Activated CD8-positive, alpha-beta memory T cell treated with anti-CD3 and anti-CD28 coated beads, Interleukin-2, amount 10 ng/mL, durations not matched to agents 7 days and 5 days (primary cell): ENCODE data around the gene PGGT1B. TPM values are rescaled to one million over a fixed set of nuclear protein-coding genes. Genes with fewer than 3 reads are reported as not detected.
"Not testable (repeated sequence)": the region's sequence is repeated elsewhere in the genome, so short reads cannot be mapped to it uniquely, and the experiment has no call there.

Experiments
- ATAC-seq: fragments of 150-1000 bp; cut with Tn5 transposase; one replicate; pipeline ENCODE4 v1.10.0; 2021; ENCODE audit warnings: moderate library complexity
- CTCF ChIA-PET: fragments of 350-600 bp; sonication (Branson Sonifier 250); formaldehyde crosslinking; loops from one replicate; lab custom pipeline; 2021; ENCODE audit warnings: antibody characterized with exemption; lab: Charles Lee
- DNase-seq: peaks from one replicate; pipeline ENCODE4 v3.0.0-alpha.2; 2020
- H3K27ac Mint-ChIP-seq: one replicate; pipeline ENCODE4 v1.8.0; 2021; ENCODE audit warnings: mild to moderate bottlenecking, mixed read lengths
- H3K27me3 Mint-ChIP-seq: one replicate; pipeline ENCODE4 v1.8.0; 2021; ENCODE audit warnings: mixed read lengths
- H3K36me3 Mint-ChIP-seq: one replicate; pipeline ENCODE4 v1.8.0; 2021; ENCODE audit warnings: mild to moderate bottlenecking, mixed read lengths
- H3K4me1 Mint-ChIP-seq: one replicate; pipeline ENCODE4 v1.8.0; 2021; ENCODE audit warnings: mixed read lengths
- H3K4me3 Mint-ChIP-seq: one replicate; pipeline ENCODE4 v1.8.0; 2021; ENCODE audit warnings: mild to moderate bottlenecking, moderate library complexity, mixed read lengths
- H3K9me3 Mint-ChIP-seq: one replicate; pipeline ENCODE4 v1.8.0; 2022; ENCODE audit warnings: low read depth, mixed read lengths
- total RNA-seq, 2 experiments: library from RNA; stranded (reverse); gene quantifications; one replicate each; pipeline ENCODE4 v1.2.3, GENCODE V29; 2021

PGGT1B gene
- total RNA-seq, 2 experiments from 2014 or later: 29.9 to 33.3 TPM

DNA sequence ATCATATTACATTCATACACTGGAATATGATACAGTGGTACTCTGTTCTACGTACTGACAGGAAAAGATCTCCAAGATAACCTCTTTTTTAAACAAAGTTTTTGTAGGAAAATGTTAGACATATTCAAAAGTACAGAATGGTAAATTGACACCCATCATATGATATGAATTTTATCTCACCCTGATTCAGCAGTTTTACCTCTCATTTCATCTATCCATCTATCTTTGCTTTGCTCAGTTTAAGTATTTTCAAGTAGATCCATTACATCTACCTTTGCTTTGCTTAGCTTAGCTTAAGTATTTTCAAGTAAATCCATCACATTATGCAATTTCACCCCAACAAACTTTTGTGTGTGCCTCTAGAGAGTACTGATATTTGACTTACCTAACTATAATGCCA, 19.5 kb upstream of the PGGT1B start:
- H3K4me3 Mint-ChIP-seq: no peak overlapping the region
- CTCF ChIA-PET: no interaction called here

DNA sequence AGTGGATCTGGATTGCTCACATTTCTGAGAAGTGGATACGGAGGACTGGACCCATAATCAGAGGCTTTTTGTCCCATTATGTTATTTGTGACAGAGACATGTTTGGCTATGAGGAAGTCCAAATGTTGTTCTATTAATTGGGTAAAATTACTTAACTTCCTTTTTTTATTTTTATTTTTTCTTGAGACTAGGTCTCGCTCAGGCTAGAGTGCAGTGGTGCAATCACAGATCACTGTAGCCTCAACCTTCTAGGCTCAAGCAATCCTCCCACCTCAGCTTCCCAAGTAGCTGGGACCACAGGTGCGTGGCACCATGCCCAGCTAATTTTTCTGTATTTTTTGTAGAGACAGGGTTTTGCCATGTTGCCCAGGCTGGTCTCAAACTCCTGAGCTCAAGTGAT, 11.9 kb upstream of the PGGT1B start:
- no peak overlapping the region for H3K4me3 Mint-ChIP-seq
- no peak overlapping the region for H3K27ac Mint-ChIP-seq
- H3K36me3 Mint-ChIP-seq: no peaks in the 10 kb centered on the region
- no peaks in the 10 kb centered on the region for H3K9me3 Mint-ChIP-seq
- CTCF ChIA-PET: no interaction called here
- ATAC-seq (no peak), DNase-seq (no peak)
- H3K27me3 Mint-ChIP-seq: no peaks in the 10 kb centered on the region
- H3K4me1 Mint-ChIP-seq: no peaks in the 10 kb centered on the region

More for the DNA sequence above, 19.5 kb upstream of the PGGT1B start:
- ATAC-seq: no peak
- no peak for DNase-seq
- Mint-ChIP-seq H3K27ac (no peak overlapping the region), H3K9me3 (no peaks in the 10 kb centered on the region), H3K4me1 (peaks cover 3% of the 10 kb centered on the region), H3K36me3 (no peaks in the 10 kb centered on the region), H3K27me3 (peaks cover 3% of the 10 kb centered on the region)

DNA sequence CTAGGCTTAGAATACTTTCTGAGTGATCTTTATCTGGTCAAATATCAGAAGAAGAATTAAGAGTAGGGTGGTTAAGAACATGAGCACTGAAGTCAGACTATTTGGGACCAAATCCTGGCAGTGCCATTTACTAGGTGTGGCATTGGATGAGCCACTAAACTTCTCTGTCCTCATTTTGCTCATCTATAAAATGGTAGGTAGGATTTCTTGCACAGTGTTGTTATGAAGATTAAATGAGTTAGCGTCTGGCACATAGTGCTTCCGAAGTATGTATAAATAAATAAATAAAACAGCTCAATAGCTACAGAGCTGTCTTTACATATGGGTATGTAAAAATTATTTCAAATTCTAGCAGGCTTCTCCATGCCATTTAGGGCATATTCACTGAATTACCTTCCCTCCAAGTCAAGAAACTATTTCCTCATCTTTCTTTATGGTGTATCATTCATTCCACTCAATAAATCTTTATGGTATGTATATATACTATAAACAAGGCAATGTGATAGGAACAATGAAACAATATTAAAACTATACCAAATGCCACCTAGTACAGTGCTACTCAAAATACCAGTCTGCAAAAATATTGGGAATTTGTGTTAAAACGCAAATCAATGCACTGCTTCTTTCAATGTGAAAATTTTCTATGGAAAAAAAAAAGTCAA, 9.8 kb upstream of the PGGT1B start:
- CTCF ChIA-PET: no interaction called here
- Mint-ChIP-seq H3K27me3 (peaks cover 4% of the 10 kb centered on the region), H3K27ac (no peak overlapping the region), H3K36me3 (no peaks in the 10 kb centered on the region), H3K9me3 (no peaks in the 10 kb centered on the region), H3K4me1 (no peaks in the 10 kb centered on the region), H3K4me3 (no peak overlapping the region)
- no peak for DNase-seq
- no peak for ATAC-seq

- Mint-ChIP-seq H3K4me1 (no peaks in the 10 kb centered on the region), H3K4me3 (no peak overlapping the region), H3K27me3 (peaks cover 4% of the 10 kb centered on the region)
These were observed 8.8 kb upstream of the PGGT1B start for GRCh38 chr5:115271295-115272050.

GRCh38 chr5:115267617-115268016, 4.9 kb upstream of the PGGT1B start:
- H3K4me3 Mint-ChIP-seq: no peak overlapping the region
- peaks cover 4% of the 10 kb centered on the region for H3K27me3 Mint-ChIP-seq
- CTCF ChIA-PET: no interaction called here

More at GRCh38 chr5:115271295-115272050, 8.8 kb upstream of the PGGT1B start:
- Mint-ChIP-seq H3K27ac (no peak overlapping the region), H3K9me3 (no peaks in the 10 kb centered on the region), H3K36me3 (no peaks in the 10 kb centered on the region)
- ATAC-seq: no peak
- CTCF ChIA-PET: no interaction called here
- DNase-seq: no peak

DNA sequence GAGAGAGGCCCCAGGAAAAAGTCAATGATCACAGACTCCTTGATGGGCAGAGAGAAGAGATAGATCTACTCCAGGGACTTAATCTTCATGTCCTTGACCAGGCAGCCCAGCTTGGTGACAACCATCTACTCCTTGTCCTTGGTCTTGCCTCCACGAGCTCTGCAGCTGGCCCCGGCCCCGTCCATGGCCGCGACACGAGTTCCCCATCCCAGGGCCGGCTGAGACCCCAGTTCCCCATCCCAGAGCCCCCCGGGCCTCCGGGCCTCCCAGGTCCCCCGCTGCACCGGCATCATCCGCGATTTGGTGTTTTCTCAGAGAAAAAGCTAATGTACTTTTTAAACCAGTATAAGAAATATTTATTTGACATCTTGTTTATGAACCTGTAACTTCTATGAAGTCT, 2.5 kb upstream of the PGGT1B start:
- Mint-ChIP-seq H3K27ac (no peak overlapping the region), H3K36me3 (peaks cover 4% of the 10 kb centered on the region), H3K4me1 (peaks cover 23% of the 10 kb centered on the region), H3K4me3 (no peak overlapping the region), H3K27me3 (peaks cover 4% of the 10 kb centered on the region), H3K9me3 (no peaks in the 10 kb centered on the region)
- DNase-seq (no peak), ATAC-seq (no peak)
- CTCF ChIA-PET: interaction anchor here (0.7 kb wide), 1 partner anchor 309 kb away, joined by 5 read pairs; no protein-coding TSS in a partner anchor

More at GRCh38 chr5:115267617-115268016, 4.9 kb upstream of the PGGT1B start:
- no peaks in the 10 kb centered on the region for H3K36me3 Mint-ChIP-seq
- H3K4me1 Mint-ChIP-seq: peaks cover 6% of the 10 kb centered on the region
- no peaks in the 10 kb centered on the region for H3K9me3 Mint-ChIP-seq
- ATAC-seq (no peak), DNase-seq (no peak)
- no peak overlapping the region for H3K27ac Mint-ChIP-seq

DNA sequence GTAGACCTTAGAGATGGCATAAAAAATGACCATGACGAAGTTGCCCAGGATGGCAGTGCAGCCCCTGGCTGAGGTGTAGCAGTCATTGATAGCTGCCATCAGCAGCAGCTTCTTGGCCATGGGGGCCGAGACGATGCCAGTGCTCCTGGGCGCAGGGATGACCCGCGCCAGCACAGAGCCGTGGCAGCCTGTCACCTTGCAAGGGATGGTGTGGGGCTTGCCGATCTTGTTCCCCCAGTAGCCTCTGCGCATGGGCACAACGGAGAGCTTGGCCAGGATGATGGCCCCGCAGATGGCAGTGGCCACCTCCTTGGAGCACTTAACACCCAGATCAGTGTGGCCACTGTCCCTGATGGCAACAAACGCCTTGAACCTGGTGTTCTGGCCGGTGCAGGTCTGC, 2.1 kb upstream of the PGGT1B start:
- peaks cover 28% of the 10 kb centered on the region for H3K4me1 Mint-ChIP-seq
- no peaks in the 10 kb centered on the region for H3K9me3 Mint-ChIP-seq
- H3K36me3 Mint-ChIP-seq: peaks cover 5% of the 10 kb centered on the region
- no peak overlapping the region for H3K27ac Mint-ChIP-seq
- H3K4me3 Mint-ChIP-seq: no peak overlapping the region
- H3K27me3 Mint-ChIP-seq: peaks cover 4% of the 10 kb centered on the region
- CTCF ChIA-PET: interaction anchor here (0.7 kb wide), 1 partner anchor 310 kb away, joined by 5 read pairs; no protein-coding TSS in a partner anchor
- DNase-seq: no peak
- no peak for ATAC-seq

DNA sequence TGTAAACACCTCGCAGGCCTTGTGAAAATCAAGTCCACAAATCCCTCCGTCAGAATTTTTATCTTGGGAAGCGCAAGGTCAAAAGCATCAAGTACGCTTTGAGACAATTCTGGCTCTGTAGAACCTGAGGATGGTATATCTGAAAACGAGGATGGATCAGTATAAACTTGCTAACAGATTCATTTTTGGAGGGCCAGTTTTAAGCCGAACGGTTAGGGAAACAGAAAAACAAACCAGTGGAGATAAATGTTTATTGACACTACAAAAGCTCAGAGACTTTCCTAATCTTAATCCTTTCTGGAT, 352 bp upstream of the PGGT1B start:
- no peaks in the 10 kb centered on the region for H3K9me3 Mint-ChIP-seq
- DNase-seq: no peak
- CTCF ChIA-PET: interaction anchor here (0.8 to 1.5 kb wide), 2 partner anchors 49 to 165 kb away, joined by 3 read pairs; no protein-coding TSS in a partner anchor
- peaks cover 11% of the 10 kb centered on the region for H3K36me3 Mint-ChIP-seq
- no peaks in the 10 kb centered on the region for H3K27me3 Mint-ChIP-seq
- peak overlapping the region; percentile 92 for H3K27ac Mint-ChIP-seq
- H3K4me1 Mint-ChIP-seq: peaks cover 34% of the 10 kb centered on the region
- no peak for ATAC-seq
- peak overlapping the region; percentile 89 for H3K4me3 Mint-ChIP-seq

DNA sequence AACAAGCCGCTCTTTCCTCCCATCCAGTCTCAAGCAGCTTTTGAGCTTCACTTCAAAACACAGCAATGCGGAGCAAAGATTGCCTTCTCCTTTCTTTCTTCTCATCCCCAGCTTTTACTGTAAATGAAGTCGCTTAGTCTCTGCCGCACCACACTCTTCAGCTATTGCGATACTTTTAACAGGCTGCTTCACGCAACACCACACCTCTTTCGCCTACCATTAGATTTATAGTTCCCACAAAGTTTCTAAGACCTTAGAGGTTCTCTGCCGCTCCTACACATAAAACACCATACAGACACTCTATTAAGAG, 711 bp downstream of the PGGT1B start:
- Mint-ChIP-seq H3K4me3 (peak overlapping the region; percentile 89), H3K9me3 (no peaks in the 10 kb centered on the region), H3K36me3 (peaks cover 12% of the 10 kb centered on the region), H3K4me1 (peaks cover 35% of the 10 kb centered on the region), H3K27me3 (no peaks in the 10 kb centered on the region), H3K27ac (peak overlapping the region; percentile 92)
- CTCF ChIA-PET: interaction anchor here (1.3 to 2.3 kb wide), 3 partner anchors 15 to 164 kb away, joined by 3 to 12 read pairs (median 5); partner anchors contain the start of gene CCDC112
- DNase-seq: no peak
- ATAC-seq: peak; percentile 27

DNA sequence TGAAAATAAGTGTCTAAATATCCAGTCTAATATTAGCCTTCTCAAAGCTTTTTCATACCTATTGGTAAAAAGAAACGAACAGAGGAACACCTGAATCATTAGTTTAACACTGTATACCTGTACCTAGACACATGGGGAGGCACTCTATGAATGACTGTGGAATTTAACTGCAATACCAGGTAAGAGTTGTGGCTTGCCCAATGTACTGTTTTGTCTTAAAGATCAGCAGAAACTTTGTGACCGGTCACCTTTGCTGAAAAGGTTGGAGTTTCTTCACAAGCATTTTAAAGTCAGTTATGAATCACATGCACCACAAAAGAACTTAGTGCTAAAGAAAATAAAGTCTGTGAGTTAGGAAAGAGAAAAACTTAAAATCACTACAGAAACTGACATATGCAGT, 2.4 kb downstream of the PGGT1B start:
- no peak for DNase-seq
- H3K4me3 Mint-ChIP-seq: no peak overlapping the region
- H3K36me3 Mint-ChIP-seq: peaks cover 23% of the 10 kb centered on the region
- ATAC-seq: no peak
- no peaks in the 10 kb centered on the region for H3K27me3 Mint-ChIP-seq
- peaks cover 35% of the 10 kb centered on the region for H3K4me1 Mint-ChIP-seq
- no peaks in the 10 kb centered on the region for H3K9me3 Mint-ChIP-seq
- no peak overlapping the region for H3K27ac Mint-ChIP-seq
- CTCF ChIA-PET: interaction anchor here (2.3 kb wide), 1 partner anchor 36 kb away, joined by 12 read pairs; the partner anchor contains the start of gene CCDC112

DNA sequence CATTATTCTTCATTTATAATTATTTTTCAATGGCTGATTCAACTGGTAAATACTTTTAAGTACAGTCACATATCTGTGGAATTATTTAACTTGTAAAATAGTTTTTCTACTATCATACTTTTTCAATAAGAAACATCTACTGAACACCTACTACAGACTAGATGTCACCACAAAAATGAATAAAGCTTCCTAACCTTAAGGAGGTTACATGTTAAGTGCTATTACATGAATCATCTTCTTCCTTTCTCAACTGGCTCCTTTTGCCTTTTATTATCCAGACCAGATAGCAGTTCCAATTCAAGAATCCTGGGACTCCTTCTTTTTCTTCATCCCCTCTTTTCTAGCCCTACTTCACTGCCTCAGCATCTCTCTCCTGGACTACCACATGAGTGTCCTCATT, 4.7 kb downstream of the PGGT1B start:
- ATAC-seq (no peak), DNase-seq (no peak)
- peaks cover 34% of the 10 kb centered on the region for H3K4me1 Mint-ChIP-seq

GRCh38 chr5:115249379-115249778, 13.3 kb downstream of the PGGT1B start:
- H3K27ac Mint-ChIP-seq, ATAC-seq, H3K4me1 Mint-ChIP-seq, DNase-seq, H3K9me3 Mint-ChIP-seq, H3K4me3 Mint-ChIP-seq, H3K27me3 Mint-ChIP-seq: not testable (repeated sequence)
- CTCF ChIA-PET: interaction anchor here (0.8 kb wide), 1 partner anchor 152 kb away, joined by 3 read pairs; no protein-coding TSS in a partner anchor
- peaks cover 17% of the 10 kb centered on the region for H3K36me3 Mint-ChIP-seq

More for the DNA sequence above, 4.7 kb downstream of the PGGT1B start:
- Mint-ChIP-seq H3K27ac (no peak overlapping the region), H3K27me3 (no peaks in the 10 kb centered on the region), H3K36me3 (peaks cover 27% of the 10 kb centered on the region), H3K4me3 (no peak overlapping the region), H3K9me3 (no peaks in the 10 kb centered on the region)
- CTCF ChIA-PET: no interaction called here

GRCh38 chr5:115246361-115246991, 16.2 kb downstream of the PGGT1B start:
- Mint-ChIP-seq H3K9me3 (no peaks in the 10 kb centered on the region), H3K4me1 (peaks cover 13% of the 10 kb centered on the region), H3K4me3 (no peak overlapping the region), H3K27ac (no peak overlapping the region), H3K36me3 (peaks cover 11% of the 10 kb centered on the region), H3K27me3 (no peaks in the 10 kb centered on the region)
- DNase-seq: no peak
- peak; percentile 64 for ATAC-seq
- CTCF ChIA-PET: interaction anchor here (0.7 to 6.8 kb wide), 5 partner anchors 9 to 152 kb away, joined by 3 to 52 read pairs (median 5); no protein-coding TSS in a partner anchor
